ENCODE data around the gene RNFT1. TPM values are rescaled to one million over a fixed set of nuclear protein-coding genes. Genes with fewer than 3 reads are reported as not detected.
A peak's percentile ranks its signal among the peaks of the same experiment; 100 is the strongest.
"Not testable (repeated sequence)": the region's sequence is repeated elsewhere in the genome, so short reads cannot be mapped to it uniquely, and the experiment has no call there.

Gene RNFT1, protein sequence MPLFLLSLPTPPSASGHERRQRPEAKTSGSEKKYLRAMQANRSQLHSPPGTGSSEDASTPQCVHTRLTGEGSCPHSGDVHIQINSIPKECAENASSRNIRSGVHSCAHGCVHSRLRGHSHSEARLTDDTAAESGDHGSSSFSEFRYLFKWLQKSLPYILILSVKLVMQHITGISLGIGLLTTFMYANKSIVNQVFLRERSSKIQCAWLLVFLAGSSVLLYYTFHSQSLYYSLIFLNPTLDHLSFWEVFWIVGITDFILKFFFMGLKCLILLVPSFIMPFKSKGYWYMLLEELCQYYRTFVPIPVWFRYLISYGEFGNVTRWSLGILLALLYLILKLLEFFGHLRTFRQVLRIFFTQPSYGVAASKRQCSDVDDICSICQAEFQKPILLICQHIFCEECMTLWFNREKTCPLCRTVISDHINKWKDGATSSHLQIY
- total RNA-seq: 10 to 100 TPM; 23.9 to 25.7 TPM
- long read RNA-seq, transcript RNFT1-204 (8 exons, 1,893 nt): minor isoform, 8 of 76 reads
- long read RNA-seq, transcript RNFT1-201 (9 exons, 2,101 nt): major isoform, 55 of 76 reads
- long read RNA-seq, partial matches to known transcripts: 3 of 76 reads
- long read RNA-seq, other reads (novel, unspliced or antisense): 8 of 76 reads

DNA sequence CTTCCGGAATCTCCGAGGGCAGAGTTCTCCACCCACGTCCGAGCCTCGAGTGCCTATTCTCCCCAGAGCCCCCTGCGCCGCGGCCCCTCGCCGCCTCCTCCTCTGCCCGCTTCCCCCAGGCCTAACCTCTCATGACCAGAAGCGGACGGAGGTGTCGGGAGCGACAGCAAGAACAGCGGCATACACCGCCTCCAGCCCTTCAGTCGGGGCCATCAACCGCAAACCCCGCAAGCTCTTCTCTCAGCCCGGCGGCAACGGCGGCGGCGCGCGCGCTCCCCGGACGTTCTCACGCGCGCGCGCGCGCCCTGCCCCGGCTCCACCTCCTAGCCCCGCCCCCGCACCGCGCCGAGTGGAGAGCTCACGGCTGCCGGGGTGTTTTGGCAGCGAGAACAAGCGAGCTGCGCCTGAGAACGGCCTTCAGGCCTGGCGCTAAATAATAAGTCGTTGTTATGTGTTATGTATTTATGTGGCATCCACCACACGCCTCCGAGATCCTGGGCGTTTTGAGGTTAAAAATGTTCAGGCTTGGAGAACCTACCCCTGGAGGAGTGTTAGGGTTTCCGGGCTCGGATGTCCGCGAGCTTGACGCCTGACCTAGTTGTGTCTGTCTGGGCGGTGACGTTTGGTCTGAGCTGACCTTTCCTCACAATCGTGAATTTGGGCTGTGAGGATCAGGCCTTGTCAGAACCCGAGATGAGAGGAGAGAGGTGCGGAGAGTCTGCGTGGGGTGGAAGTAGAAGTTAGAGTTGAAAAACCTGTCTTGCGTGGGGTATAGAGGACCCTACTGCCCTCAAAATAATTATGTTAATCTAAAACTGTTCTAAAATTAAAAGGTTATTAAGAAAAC is at the start of gene RNFT1:
Gene RNFT1, minus strand, starts transcription at position 259 of the 847 bp plus-strand sequence. Its CDS starts 77 bp downstream, at position 182.
- DNase-seq (peak; percentile 84 to 97), ATAC-seq (peak; percentile 97)
- intact Hi-C loops (cut with DNase I, micrococcal nuclease): no loop called here

DNA sequence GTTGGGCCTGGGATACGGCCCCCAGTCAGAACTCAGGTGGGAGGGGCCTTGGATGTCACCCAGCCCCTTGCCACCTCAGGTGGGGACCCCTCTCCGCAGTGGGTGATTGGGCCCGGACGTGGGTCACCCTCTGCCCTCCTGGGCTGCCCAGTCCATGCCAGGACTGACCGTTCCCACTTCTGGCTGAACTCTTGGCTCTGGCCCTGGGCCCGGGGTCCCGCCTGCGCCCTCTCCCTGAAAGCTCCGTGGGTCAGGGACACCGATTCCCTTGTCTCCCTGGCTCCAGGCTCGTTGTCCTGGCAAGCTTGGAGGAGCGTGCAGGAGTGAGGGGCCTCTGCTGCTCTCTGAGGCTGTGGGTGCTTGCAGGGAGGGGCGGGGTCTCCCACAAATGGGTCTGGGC is 44.8 kb upstream of the RNFT1 start:
- intact Hi-C loops (cut with DNase I, micrococcal nuclease); ATAC-seq; DNase-seq: not testable (repeated sequence)

DNA sequence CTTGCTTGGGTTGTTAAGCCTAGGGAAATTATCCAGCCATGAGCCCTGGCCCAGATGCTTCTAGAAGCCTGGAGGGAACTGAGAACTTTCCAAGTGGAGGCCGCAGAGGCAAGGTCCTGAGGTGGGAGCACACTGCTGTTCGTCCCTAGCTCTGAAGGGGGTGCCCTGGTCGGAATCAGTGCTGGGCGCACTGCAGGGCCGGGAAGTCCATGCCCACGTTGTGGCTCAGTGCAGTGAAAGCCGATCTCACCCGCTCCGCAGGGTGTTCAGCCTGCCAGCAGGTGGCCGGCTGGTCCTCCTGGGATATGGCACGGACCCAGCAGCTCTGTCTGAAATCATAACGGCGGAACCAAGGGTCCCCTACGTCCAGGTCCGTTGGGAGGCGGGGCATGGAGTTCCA is 43.8 kb upstream of the RNFT1 start:
- ATAC-seq: peak; percentile 62
- DNase-seq; intact Hi-C loops (cut with DNase I, micrococcal nuclease): not testable (repeated sequence)

DNA sequence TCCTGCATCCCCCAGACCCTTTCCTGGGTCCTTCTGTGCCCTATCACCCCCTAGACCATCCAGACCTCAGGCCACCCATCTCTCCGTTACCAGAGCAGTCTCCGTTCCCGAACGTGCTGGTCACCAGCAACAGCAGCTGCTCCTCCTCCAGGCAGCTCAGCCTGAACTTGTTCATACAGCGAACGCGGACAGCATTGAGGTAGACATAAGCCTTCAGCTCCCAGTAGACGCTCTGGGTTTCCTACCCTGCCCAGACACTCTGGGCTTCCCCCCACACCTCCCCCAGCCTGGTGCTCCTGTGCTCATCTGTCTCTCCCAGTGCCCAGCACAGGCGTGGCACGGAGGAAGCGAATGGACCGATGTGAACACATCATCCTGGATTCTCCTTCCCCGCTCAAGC is 41.6 kb upstream of the RNFT1 start:
- no peak for ATAC-seq
- intact Hi-C loops (cut with DNase I, micrococcal nuclease): no loop called here

DNA sequence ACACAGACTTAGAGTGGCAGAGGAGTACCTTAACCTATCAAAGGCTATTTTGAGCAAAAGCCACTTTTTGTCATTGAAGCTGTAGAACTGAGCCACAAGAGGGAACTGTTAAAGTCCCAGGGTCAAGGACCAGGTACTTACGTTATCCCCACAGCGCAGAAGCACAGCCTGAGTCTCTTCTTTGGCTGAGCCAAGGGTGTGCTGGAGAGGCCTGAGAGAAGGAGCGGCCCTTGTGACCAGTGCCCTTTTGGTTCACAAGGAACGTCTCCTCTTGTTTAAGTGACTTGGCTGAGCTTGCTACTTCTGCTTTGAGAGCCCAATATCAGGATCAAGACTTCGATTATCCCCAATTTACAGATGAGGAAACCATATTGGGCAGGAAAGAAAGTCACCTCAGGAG is 40.0 kb upstream of the RNFT1 start:
- intact Hi-C loops (cut with DNase I, micrococcal nuclease); DNase-seq; ATAC-seq: not testable (repeated sequence)

More for the DNA sequence above, 41.6 kb upstream of the RNFT1 start:
- DNase-seq: no peak

DNA sequence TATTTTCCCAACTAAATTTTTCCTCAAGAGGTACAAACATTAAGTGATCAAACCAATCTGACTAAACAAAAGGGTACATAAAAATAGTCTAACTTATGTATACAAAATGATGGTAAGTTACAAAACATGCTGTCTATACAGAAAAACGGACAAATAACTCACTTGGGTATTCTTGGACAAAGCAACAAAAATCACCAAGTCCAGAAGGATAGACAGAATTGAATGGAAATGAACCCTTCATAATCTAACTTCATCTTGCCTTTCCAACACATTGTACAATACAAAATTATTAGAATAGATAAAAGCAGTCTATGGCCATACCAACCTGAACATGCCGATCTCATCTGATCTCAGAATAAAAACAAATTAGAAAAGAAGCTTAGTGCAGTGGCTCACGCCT is 37.9 kb upstream of the RNFT1 start:
- DNase-seq; ATAC-seq; intact Hi-C loops (cut with DNase I, micrococcal nuclease): not testable (repeated sequence)

DNA sequence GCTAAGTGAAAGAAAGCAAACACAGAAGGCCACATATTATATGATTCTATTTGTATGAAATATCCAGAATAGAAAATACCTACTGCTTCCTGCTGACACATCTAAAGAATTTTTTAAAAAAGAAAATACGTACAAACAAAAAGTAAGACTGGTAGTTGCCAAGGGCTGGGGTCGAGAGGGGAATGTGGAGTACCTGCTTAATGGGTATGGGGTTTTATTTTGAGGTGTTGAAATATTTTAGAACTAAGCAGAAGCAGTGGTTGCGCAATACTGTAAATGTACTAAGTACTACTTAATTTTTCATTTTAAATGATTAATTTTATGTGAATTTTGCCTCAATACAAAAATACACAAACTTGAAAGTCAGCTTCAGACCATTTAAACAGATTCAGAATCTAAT is 32.1 kb upstream of the RNFT1 start:
- intact Hi-C loops (cut with DNase I, micrococcal nuclease); DNase-seq; ATAC-seq: not testable (repeated sequence)

DNA sequence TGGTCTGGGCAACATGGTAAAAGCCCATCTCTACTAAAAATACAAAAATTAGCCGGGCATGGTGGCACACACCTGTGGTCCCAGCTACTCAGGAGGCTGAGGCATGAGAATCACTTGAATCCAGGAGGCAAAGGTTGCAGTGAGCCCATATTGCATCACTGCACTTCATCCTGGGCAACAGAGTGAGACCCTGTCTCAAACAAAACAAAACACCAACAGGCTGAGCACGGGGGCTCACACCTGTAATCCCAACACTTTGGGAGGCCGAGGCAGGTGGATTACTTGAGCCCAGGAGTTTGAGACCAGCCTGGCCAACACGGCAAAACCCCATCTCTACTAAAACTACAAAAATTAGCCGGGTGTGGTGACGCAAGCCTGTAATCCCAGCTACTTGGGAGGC is 10.6 kb upstream of the RNFT1 start:
- ATAC-seq; intact Hi-C loops (cut with DNase I, micrococcal nuclease); DNase-seq: not testable (repeated sequence)

DNA sequence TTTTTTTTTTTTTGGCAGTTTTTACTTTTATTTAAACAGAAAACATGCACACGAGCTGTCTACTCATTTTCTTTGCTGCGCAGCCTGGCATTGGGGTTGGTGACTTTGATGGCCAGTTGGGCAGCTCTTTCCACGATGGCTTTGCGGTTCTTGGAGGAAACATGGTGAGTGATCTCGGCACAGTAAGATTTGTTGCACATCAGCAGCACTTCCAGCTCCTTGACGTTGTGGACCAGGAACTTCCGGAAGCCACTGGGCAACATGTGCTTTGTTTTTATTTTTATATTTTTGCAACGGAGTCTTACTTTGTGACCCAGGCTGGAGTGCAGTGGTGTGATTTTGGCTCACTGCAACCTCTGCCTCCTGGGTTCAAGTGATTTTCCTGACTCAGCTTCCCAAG is 8.9 kb upstream of the RNFT1 start:
- ATAC-seq; intact Hi-C loops (cut with DNase I, micrococcal nuclease); DNase-seq: not testable (repeated sequence)

DNA sequence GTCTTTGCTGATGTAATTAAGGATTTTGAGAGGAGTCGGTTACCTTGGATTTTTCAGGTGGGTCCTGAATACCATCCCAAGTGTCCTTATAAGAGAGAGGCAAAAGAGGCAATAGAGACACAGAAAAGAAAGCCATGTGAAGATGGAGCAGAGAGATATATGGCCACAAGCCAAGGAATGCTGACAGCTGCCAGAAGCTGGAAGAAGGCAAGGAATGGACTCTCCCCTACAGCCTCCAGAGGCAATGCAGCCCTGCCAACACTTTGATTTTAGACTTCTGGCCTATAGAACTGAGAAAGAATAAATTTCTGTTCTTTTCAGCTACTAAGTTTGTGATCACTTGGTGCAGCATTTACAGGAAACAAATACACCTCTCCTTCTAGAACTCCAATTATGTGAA is 8.2 kb upstream of the RNFT1 start:
- intact Hi-C loops (cut with DNase I, micrococcal nuclease): no loop called here
- ATAC-seq: no peak
- DNase-seq: no peak

DNA sequence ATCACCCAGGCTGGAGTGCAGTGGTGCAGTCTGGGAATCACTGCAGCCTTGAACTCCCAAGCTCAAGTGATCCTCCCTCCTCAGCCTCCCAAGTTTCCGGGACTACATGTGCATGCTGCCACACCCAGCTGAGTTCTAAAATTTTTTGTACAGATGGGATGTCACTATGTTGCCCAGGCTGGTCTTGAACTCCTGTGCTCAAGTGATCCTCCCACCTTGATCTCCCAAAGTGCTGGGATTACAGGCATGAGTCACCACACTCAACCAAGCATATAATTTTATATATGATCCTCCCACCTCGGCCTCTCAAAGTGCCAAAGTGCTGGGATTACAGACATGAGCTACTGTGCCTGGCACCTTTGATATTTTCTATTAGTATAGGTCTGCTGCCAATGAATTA is 7.2 kb upstream of the RNFT1 start:
- intact Hi-C loops (cut with DNase I, micrococcal nuclease); DNase-seq; ATAC-seq: not testable (repeated sequence)

DNA sequence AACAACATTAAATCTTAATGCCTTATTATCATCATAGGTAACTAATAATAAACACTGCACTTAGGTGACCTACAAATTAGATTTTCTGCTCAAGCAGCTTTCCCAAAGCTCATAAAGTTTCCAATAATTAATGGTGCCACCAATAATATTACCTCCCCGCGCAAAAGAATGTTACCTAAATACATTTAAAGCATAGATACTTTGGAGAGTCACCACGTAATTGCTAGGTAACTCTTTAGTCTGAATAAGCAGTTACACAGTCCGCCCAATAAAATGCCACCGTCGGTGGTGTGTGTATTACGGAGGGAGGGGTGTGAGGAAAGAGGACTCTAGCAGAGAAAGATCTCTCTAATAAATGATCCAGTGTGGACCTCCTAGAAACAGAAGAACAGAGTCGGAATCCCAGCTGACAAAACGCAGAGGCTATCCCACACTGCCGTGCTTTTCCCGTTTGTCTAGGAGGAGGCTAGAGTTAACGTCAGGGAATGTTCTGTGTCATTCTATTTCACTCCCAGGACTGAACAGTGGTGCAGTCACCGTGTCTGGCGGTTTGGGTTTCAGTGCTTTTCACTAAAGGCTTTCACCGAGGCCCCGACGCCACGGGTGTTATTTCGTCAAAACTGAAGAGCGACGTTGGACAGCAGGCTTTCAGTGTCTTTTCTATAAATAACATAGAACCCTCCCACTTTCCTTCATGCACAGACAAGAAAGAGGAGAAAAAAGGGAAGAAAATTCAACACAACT is 630 bp downstream of the RNFT1 start:
- DNase-seq (peak; percentile 31 to 59), ATAC-seq (peak; percentile 57)
- intact Hi-C loops (cut with DNase I, micrococcal nuclease): no loop called here

DNA sequence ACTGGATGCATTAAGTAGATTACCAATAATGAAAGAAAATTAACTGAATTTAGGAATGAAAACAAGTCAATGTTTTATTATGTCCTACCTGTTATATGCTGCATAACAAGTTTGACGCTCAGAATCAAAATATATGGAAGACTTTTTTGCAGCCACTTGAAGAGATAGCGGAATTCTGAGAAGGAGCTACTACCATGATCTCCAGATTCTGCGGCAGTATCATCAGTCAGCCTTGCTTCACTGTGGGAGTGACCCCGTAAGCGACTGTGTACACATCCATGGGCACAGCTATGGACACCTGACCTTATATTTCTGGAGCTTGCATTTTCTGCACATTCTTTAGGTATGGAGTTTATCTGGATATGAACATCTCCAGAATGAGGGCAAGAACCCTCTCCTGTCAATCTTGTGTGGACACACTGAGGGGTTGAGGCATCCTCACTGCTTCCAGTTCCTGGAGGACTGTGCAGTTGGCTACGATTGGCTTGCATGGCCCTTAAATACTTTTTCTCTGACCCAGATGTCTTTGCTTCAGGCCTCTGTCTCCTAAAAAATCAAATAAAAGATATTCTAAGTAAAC is 1.7 kb downstream of the RNFT1 start:
- ATAC-seq (no peak), DNase-seq (no peak)
- intact Hi-C loops (cut with DNase I, micrococcal nuclease): no loop called here

DNA sequence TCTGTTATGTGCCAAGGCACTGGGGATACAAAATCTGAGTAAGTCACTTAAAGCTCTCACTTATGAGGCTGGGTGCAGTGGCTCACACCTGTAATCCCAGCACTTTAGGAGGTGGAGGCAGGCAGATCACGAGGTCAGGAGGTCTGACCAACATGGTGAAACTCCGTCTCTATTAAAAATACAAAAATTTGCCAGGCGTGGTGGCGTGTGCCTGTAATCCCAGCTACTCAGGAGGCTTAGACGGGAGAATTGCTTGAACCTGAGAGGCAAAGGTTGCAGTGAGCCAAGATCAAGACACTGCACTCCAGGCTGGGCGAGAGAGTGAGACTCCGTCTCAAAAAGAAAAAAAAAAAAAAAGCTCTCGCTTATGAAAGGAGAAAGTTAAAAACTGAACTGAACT is 5.0 kb downstream of the RNFT1 start:
- ATAC-seq: not testable (repeated sequence)
- intact Hi-C loops (cut with DNase I, micrococcal nuclease): loop anchor here in 1 of 2 donors (10.0 kb wide), 1 partner anchor 95 kb away; no protein-coding TSS in a partner anchor

DNA sequence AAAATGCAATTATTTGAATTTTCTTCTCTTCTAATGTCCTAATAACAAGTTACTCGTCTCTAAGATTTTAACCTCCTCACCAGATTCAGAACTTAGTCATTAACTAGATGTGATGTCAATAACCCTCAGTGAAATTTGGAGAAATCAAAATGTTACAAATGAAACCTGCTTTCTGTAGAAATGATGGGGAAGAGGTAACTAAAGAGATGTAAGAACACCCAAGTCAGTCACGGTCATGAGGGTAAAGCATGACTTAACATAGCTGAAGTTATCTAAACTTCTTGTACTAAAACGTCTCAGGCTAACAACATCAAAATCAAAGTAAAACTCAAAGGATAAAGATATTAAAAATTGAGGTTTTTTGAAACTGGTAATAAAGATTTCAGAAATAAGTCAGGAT is 9.7 kb downstream of the RNFT1 start:
- ATAC-seq (no peak), DNase-seq (no peak)
- intact Hi-C loops (cut with DNase I, micrococcal nuclease): loop anchor here in 1 of 2 donors (10.0 kb wide), 1 partner anchor 100 kb away; no protein-coding TSS in a partner anchor

More for the DNA sequence above, 5.0 kb downstream of the RNFT1 start:
- DNase-seq: not testable (repeated sequence)

DNA sequence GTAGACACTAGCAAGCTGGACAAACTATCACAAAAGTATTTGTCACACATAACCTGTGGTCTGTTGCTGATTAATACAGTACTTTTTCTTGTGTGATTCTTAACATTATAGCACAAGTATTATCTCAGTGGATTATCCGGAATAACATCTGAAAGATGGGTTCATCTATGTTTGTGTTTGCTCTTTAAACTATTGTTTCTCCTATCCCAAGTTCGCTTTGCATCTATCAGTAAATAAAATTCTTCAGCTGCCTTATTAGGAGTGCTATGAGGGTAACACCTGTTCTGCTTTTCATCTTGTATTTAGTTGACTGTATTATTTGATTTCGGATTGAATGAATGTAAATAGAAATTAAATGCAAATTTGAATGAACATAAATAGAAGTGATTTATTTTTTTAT is 14.5 kb downstream of the RNFT1 start:
- ATAC-seq (no peak), DNase-seq (no peak)
- intact Hi-C loops (cut with DNase I, micrococcal nuclease): loop anchor here in 1 of 2 donors (10.0 kb wide), 1 partner anchor 105 kb away; no protein-coding TSS in a partner anchor

DNA sequence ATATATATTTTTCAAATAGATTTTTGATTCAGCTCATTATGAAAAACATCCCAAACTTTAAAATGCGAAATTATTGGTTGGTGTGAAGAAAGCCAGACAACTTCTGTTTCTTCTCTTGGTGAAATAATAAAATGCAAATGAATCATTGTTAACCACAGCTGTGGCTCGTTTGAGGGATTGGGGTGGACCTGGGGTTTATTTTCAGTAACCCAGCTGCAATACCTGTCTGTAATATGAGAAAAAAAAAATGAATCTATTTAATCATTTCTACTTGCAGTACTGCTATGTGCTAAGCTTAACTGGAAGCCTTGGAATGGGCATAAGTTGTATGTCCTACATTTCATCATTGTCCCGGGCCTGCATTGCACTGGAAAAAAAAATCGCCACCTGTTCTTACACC is 17.2 kb downstream of the RNFT1 start:
- DNase-seq; ATAC-seq; intact Hi-C loops (cut with DNase I, micrococcal nuclease): not testable (repeated sequence)

DNA sequence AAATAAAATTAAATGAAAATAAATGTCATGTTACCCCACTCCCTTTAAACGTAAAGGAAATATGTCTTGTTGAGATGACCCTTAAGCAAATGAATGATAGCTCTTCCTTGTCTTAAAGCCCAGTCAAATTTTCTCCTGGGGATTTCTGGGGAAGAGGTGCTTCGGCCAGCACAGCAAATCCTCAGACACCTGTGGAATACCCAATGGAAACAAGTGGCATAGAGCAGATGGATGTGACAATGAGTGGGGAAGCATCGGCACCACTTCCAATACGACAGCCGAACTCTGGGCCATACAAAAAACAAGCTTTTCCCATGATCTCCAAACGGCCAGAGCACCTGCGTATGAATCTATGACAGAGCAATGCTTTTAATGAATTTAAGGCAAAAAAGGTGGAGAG is 18.1 kb downstream of the RNFT1 start:
- DNase-seq; ATAC-seq; intact Hi-C loops (cut with DNase I, micrococcal nuclease): not testable (repeated sequence)

Data from left colon (tissue), 2 donors.